GM12801 (cell line): ENCODE results near the gene LNP1.

Experiments used
- CTCF ChIP-seq: IDR thresholded peaks from one replicate; pipeline ENCODE4 v1.5.1; 2011; ENCODE audit warnings: control low read depth; ENCODE audit not compliant: insufficient read length; ENCODE audit errors: extremely low read depth

The LNP1 gene

GRCh38 chr3:100467133-100467532, 65.8 kb downstream of the LNP1 start:
- TF ChIP-seq CTCF = no peak

- no peak for TF ChIP-seq CTCF
These were observed 67.3 kb downstream of the LNP1 start for GRCh38 chr3:100468676-100469075.

- no peak for TF ChIP-seq CTCF
These were observed 69.6 kb downstream of the LNP1 start for GRCh38 chr3:100470951-100471350.

- TF ChIP-seq CTCF = no peak
These were observed 70.1 kb downstream of the LNP1 start for GRCh38 chr3:100471444-100471843.

GRCh38 chr3:100480081-100480480, 78.7 kb downstream of the LNP1 start:
- TF ChIP-seq CTCF = no peak

GRCh38 chr3:100482176-100482575, 80.8 kb downstream of the LNP1 start:
- no peak for TF ChIP-seq CTCF

GRCh38 chr3:100483529-100483928, 82.2 kb downstream of the LNP1 start:
- no peak for TF ChIP-seq CTCF

- no peak for TF ChIP-seq CTCF
These were observed 85.5 kb downstream of the LNP1 start for GRCh38 chr3:100486808-100487207.
